Adrenal gland (tissue), 12 donors: Measurements from ENCODE around the gene TNFRSF19. TPM values are rescaled to one million over a fixed set of nuclear protein-coding genes. Genes with fewer than 3 reads are reported as not detected.

Experiments used
- DNase-seq, 7 donors: peaks; one replicate each; pipeline ENCODE4 v3.0.0-alpha.2; 2019 to 2020
- H3K27ac ChIP-seq, 5 donors: fragments of 200-600 bp; sonication (generic) in 4 of 5; 1 replicate in 3 of 5; 2 replicates in 2 of 5; pipeline versions ENCODE4 v1.5.1 to v1.8.0; 2016 to 2020; ENCODE audit warnings: mild to moderate bottlenecking in 1 of 5
- H3K27me3 ChIP-seq: fragments of 200-600 bp; 2 replicates; pipeline ENCODE4 v1.8.0; 2021
- H3K36me3 ChIP-seq, 2 donors: fragments of 200-600 bp; replicated peaks in 1 of 2; 1 replicate in 1 of 2; 2 replicates in 1 of 2; pipeline versions ENCODE4 v1.5.1 to v1.8.0; 2018 to 2022
- H3K4me1 ChIP-seq, 2 donors: fragments of 200-600 bp; replicated peaks in 1 of 2; 1 replicate in 1 of 2; 2 replicates in 1 of 2; pipeline versions ENCODE4 v1.5.1 to v1.8.0; 2018 to 2021
- H3K4me3 ChIP-seq, 4 donors: fragments of 200-600 bp; sonication (generic) in 3 of 4; one replicate each; pipeline ENCODE4 v1.5.1; 2016 to 2018
- H3K9me3 ChIP-seq, 3 donors: fragments of 200-600 bp; sonication (generic) in 1 of 3; replicated peaks in 1 of 3; 1 replicate in 2 of 3; 2 replicates in 1 of 3; pipeline versions ENCODE4 v1.5.1 to v1.8.0; 2016 to 2021
- POLR2A ChIP-seq, 2 donors: fragments of 450-650 bp; IDR thresholded peaks; one replicate each; pipeline ENCODE4 v1.6.1; 2017; ENCODE audit warnings: antibody characterized with exemption in 2 of 2, mild to moderate bottlenecking in 2 of 2, moderate library complexity in 1 of 2
- WGBS, 4 donors: extraction: QIAGEN DNeasy Blood & Tissue Kit in 2 of 4; methylation state at CpG; one replicate each; pipeline versions ENCODE4 v1.1.5 to v1.1.7; 2013 to 2017; 5-methylcytosine and 5-hydroxymethylcytosine counted together
- intact Hi-C, 2 donors: fragments of 100-400 bp; cut with DNase I; formaldehyde crosslinking; loops; one replicate each; pipeline versions ENCODE4 v1.14.1 to v1.15.0; 2022 to 2023
- polyA plus RNA-seq, 3 donors: library from polyadenylated mRNA; stranded (reverse); fragments of 200-250 nt in 2 of 3; fragments of 350-450 nt in 1 of 3; fragmentation: Illumina TruSeq in 1 of 3; extraction: RNeasy Lipid Tissue Mini Kit (QIAGEN cat#74804) in 1 of 3; gene quantifications; one replicate each; pipeline ENCODE4 v1.2.3, GENCODE V29; 2013 to 2014
- total RNA-seq, 9 donors: library from RNA; depleted of rRNA in 4 of 9; stranded (reverse); fragments of >200 nt in 4 of 9; fragments of 120-200 nt in 1 of 9; fragmentation: NEBNext Ultra II Directional in 1 of 9; extraction: Animal tissue kit (Norgen Biotek cat#: 25700) in 1 of 9; gene quantifications; one replicate each; pipeline versions ENCODE4 v1.1.0 to v1.2.4, GENCODE V29; 2013 to 2023
- TF ChIP-seq, protein P1 (sequence below), 6 experiments: fragments of 450-650 bp in 4 of 6; fragments of 200-600 bp in 2 of 6; sonication (generic) in 1 of 6; IDR thresholded peaks; 1 replicate in 5 of 6; 2 replicates in 1 of 6; pipeline versions ENCODE4 v1.5.1 to v1.8.0; 2016 to 2021; ENCODE audit warnings: antibody characterized with exemption in 6 of 6, mild to moderate bottlenecking in 2 of 6, moderate library complexity in 1 of 6
- donor health status: healthy with polysubstance abuse.
- donor health status: Bipolar disorder and iron deficiency.
- donor health status: DM: yes; HTN: yes; CAD: no.
- donor health status: DM: no; HTN: no; CAD: no.
- donor health status: DM: no; HTN: no; CAD: no.
- donor health status: DM: yes; HTN: yes; CAD: no.

TNFRSF19 gene
- total and polyA plus RNA-seq, 12 donors: 0.88 to 6.7 (median 3.3) TPM

DNA sequence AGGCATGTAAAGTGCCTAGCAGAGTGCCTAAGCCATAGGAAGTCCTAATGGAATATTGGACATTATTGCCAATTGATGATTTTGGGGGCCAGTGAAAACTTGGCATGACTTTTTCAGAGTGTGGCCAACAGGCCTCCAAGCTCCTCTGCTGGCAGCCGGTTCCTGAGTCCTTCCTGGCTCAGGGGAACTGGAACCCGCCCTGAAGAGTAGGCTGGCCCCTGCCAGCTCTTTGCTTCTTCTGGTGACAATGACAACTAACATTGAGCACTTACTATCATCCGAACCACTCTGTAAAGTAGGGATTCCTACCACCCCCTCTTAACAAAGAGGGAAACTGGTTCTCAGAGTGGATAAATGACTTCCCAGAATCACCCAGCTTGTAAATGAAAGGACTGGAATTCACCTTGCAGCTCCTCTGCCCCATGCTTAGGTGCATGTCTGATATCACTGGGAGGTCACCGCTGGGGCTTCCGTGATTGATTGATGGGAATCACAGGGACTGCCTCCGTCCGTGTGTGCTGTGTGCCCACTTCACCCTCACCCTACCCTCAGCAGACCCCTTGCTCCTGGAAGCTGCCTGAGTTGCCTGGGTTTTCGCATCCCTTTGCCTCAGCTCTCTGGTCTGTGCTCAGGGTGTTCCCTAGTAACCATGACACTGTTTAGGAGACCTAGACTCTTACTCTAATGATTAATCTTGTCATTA lies 50.6 kb downstream of the TNFRSF19 start:
- DNase-seq: no peak
- WGBS, 4 donors: 75 to 83% (median 79%) methylated on average over 7 to 8 of the region's 8 CpGs
- Histone ChIP-seq H3K9me3 (no peaks in the 10 kb centered on the region), H3K27ac (no peak overlapping the region), H3K4me1 (no peaks in the 10 kb centered on the region), H3K4me3 (no peak overlapping the region), H3K36me3 (no peaks in the 10 kb centered on the region), H3K27me3 (no peaks in the 10 kb centered on the region)
- TF ChIP-seq POLR2A (IDR thresholded peaks at IDR 0.05): no peak
- TF ChIP-seq, protein P1, sequence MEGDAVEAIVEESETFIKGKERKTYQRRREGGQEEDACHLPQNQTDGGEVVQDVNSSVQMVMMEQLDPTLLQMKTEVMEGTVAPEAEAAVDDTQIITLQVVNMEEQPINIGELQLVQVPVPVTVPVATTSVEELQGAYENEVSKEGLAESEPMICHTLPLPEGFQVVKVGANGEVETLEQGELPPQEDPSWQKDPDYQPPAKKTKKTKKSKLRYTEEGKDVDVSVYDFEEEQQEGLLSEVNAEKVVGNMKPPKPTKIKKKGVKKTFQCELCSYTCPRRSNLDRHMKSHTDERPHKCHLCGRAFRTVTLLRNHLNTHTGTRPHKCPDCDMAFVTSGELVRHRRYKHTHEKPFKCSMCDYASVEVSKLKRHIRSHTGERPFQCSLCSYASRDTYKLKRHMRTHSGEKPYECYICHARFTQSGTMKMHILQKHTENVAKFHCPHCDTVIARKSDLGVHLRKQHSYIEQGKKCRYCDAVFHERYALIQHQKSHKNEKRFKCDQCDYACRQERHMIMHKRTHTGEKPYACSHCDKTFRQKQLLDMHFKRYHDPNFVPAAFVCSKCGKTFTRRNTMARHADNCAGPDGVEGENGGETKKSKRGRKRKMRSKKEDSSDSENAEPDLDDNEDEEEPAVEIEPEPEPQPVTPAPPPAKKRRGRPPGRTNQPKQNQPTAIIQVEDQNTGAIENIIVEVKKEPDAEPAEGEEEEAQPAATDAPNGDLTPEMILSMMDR (IDR thresholded peaks at IDR 0.05): no peak
- intact Hi-C loops: no loop called here

DNA sequence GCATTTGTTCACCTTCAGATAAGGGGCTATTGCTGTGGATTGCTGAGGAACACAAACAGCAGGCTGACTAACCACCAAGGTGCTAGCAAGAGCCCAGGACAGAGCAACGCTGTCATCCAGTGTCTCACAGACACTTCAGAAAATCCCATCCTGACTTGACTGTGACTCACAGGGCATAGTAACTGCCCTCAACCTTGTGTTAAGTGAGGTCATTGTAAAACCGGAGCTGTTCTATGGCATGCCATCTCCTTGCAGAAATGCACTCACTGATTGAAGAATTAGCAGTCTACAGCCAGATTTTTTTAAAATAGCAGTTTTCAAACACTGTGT lies 51.1 kb downstream of the TNFRSF19 start:
- intact Hi-C loops: no loop called here
- H3K4me1 ChIP-seq: no peaks in the 10 kb centered on the region
- TF ChIP-seq POLR2A (IDR thresholded peaks at IDR 0.05): no peak
- TF ChIP-seq, protein P1 (IDR thresholded peaks at IDR 0.05): no peak
- no peak overlapping the region for H3K27ac ChIP-seq
- H3K9me3 ChIP-seq: no peaks in the 10 kb centered on the region
- no peaks in the 10 kb centered on the region for H3K36me3 ChIP-seq
- 0 to 57% (median 26%) methylated on average over 1 to 2 of the region's 2 CpGs for WGBS, 4 donors
- no peak overlapping the region for H3K4me3 ChIP-seq
- peak in 5 of 7 donors; percentile 28 to 52 (median 49) for DNase-seq
- no peaks in the 10 kb centered on the region for H3K27me3 ChIP-seq

DNA sequence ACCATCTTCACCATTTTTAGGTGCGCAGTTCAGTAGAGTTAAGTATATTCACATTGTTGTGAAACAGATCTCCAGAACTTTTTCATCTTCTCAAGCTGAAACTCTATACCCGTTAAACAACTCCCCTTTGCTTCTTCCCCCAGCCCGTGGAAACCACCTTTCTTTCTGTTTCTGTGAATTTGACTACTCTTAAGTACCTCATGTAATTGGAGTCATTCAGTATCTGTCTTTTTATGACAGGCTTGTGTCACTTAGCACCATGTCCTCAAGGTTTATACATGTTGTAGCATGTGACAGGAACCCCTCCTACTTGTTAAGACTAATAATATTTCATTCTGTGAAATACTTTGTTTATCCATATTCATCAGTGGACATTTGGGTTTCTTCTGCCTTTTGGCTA lies 52.8 kb downstream of the TNFRSF19 start:
- intact Hi-C loops: no loop called here
- 82 to 94% (median 94%) methylated on average over 3 of the region's 3 CpGs for WGBS, 4 donors

DNA sequence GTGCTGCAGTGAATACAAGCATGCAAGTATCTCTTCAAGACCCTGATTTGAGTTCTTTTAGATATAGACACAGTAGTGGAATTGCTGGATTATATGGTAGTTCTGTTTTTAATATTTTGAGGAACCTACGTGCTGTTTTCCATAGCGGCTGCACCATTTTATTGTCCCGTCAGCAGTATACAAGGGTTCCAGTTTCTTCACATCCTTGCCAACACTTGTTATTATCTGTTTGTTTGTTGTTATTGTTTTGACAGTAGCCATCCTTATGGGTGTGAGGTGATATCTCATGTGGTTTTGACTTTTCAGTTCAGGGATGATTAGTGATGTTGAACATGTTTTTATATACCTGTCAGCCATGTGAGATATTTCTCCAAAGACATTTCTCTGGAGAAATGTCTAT lies 53.2 kb downstream of the TNFRSF19 start:
- no peaks in the 10 kb centered on the region for H3K4me1 ChIP-seq
- H3K4me3 ChIP-seq: no peak overlapping the region
- H3K9me3 ChIP-seq: no peaks in the 10 kb centered on the region
- intact Hi-C loops: no loop called here
- H3K27ac ChIP-seq: no peak overlapping the region
- no peaks in the 10 kb centered on the region for H3K27me3 ChIP-seq
- no peak for TF ChIP-seq POLR2A (IDR thresholded peaks at IDR 0.05)
- TF ChIP-seq, protein P1 (IDR thresholded peaks at IDR 0.05): no peak
- H3K36me3 ChIP-seq: no peaks in the 10 kb centered on the region
- no peak for DNase-seq
- WGBS, 4 donors: 87 to 97% (median 94%) methylated on average over 3 of the region's 3 CpGs

More for the DNA sequence above, 52.8 kb downstream of the TNFRSF19 start:
- Histone ChIP-seq H3K27me3 (no peaks in the 10 kb centered on the region), H3K4me1 (no peaks in the 10 kb centered on the region), H3K27ac (no peak overlapping the region), H3K4me3 (no peak overlapping the region), H3K36me3 (no peaks in the 10 kb centered on the region), H3K9me3 (no peaks in the 10 kb centered on the region)
- no peak for DNase-seq
- TF ChIP-seq, protein P1 (IDR thresholded peaks at IDR 0.05): no peak
- no peak for TF ChIP-seq POLR2A (IDR thresholded peaks at IDR 0.05)
